Measurements from ENCODE around the gene DOCK1.

- TF ChIP-seq EZH2 (IDR thresholded peaks at IDR 0.05), result no peak
- no peak for TF ChIP-seq CTCF (IDR thresholded peaks at IDR 0.05)
Measured at GRCh38 chr10:127048630-127049029, 143.4 kb downstream of the DOCK1 start.
